ENCODE data around the gene GARRE1. TPM values are rescaled to one million over a fixed set of nuclear protein-coding genes. Genes with fewer than 3 reads are reported as not detected.

GARRE1 gene
- total and polyA plus RNA-seq, 2 of the 4 experiments (the other 2 are of a cell fraction) = 13.8 to 16.9 TPM

- no peak overlapping the region for H2AFZ ChIP-seq (replicated peaks; ENCODE audit: low read length, poor library complexity)
- H3K4me3 ChIP-seq (ENCODE audit: insufficient read depth, low read depth, low read length) = no peak overlapping the region
- H2BK20ac ChIP-seq (ENCODE audit: low read depth, low read length) = 0 out of 2 replicates have a peak overlapping the region, but pooled peaks have one; percentile 13
- H2AK9ac ChIP-seq (replicated peaks; ENCODE audit: low read depth, low read length, poor library complexity) = no peak overlapping the region
- peak overlapping the region in 1 of 2 experiments; percentile 37; a peak in 2 of 4 replicates for H4K8ac ChIP-seq (ENCODE audit: low read depth in 2 of 2, low read length in 2 of 2)
- H2BK5ac ChIP-seq (ENCODE audit: low read depth, low read length, poor library complexity, severe bottlenecking) = peak overlapping the region; percentile 39
- H4K20me1 ChIP-seq (ENCODE audit: insufficient read depth, low read length) = 0 out of 2 replicates have a peak, but pooled peaks cover 5% of the 10 kb centered on the region
- no peak overlapping the region for H3K4me2 ChIP-seq (ENCODE audit: low read depth, low read length)
- intact Hi-C loops (cut with micrococcal nuclease) = no loop called here
- POLR2A ChIA-PET (ENCODE audit: unreplicated experiment) = no interaction called here
- dilution Hi-C loops (cut with HindIII; ENCODE audit: low sequenced_read_pairs, unreplicated experiment) = no loop called here
- CTCF ChIA-PET = interaction anchor here (0.5 to 1.9 kb wide), 2 partner anchors 64 to 81 kb away, joined by 3 to 5 read pairs; no protein-coding TSS in a partner anchor
- no peak overlapping the region for H3K9ac ChIP-seq (ENCODE audit: low read depth, low read length)
- DNase-seq (no peak), ATAC-seq (ENCODE audit: low read depth) (no peak)
- WGBS, 2 experiments (ENCODE audit: extremely low coverage in 2 of 2, insufficient read length in 1 of 2) = no CpG with 5 or more reads among the region's 6 CpGs
- no peak for TF ChIP-seq MXI1 (IDR thresholded peaks at IDR 0.05; ENCODE audit: borderline replicate concordance, low read depth, low read length)
- no peak for TF ChIP-seq BHLHE40 (IDR thresholded peaks at IDR 0.05; ENCODE audit: low read depth, low read length)
- no peak for TF ChIP-seq RFX5 (IDR thresholded peaks at IDR 0.05; ENCODE audit: low read depth, low read length)
- TF ChIP-seq NFE2L2 (IDR thresholded peaks at IDR 0.05; ENCODE audit: low read depth, low read length) = no peak
- TF ChIP-seq POLR2A (IDR thresholded peaks at IDR 0.05; ENCODE audit: low read depth, low read length) = no peak
- no peak for TF ChIP-seq FOS (IDR thresholded peaks at IDR 0.05; ENCODE audit: low read depth, low read length)
- no peak for TF ChIP-seq RCOR1 (IDR thresholded peaks at IDR 0.05; ENCODE audit: insufficient replicate concordance, low read length)
- no peak for TF ChIP-seq SMC3 (IDR thresholded peaks at IDR 0.05; ENCODE audit: low read depth, low read length)
- no peak for TF ChIP-seq RAD21 (IDR thresholded peaks at IDR 0.05; ENCODE audit: low read length)
- TF ChIP-seq USF2 (IDR thresholded peaks at IDR 0.05; ENCODE audit: low read depth, low read length) = no peak
- TF ChIP-seq CEBPB (IDR thresholded peaks at IDR 0.05; ENCODE audit: low read depth, low read length) = no peak
- no peaks in the 10 kb centered on the region for H3K27me3 ChIP-seq (ENCODE audit: control insufficient read depth, insufficient read depth, low read length)
- peaks cover 26% of the 10 kb centered on the region for H3K4me1 ChIP-seq (ENCODE audit: control insufficient read depth, insufficient read depth, low read length)
- peak overlapping the region; percentile 67 for H2AK5ac ChIP-seq (ENCODE audit: low read depth, low read length)
- H3K36me3 ChIP-seq (ENCODE audit: control insufficient read depth, insufficient read depth, low read length) = peaks cover 7% of the 10 kb centered on the region
- H3K4ac ChIP-seq (ENCODE audit: low read depth, low read length) = peak overlapping the region; percentile 45; the same call in 1 of the 2 replicates
- H3K9me1 ChIP-seq (ENCODE audit: insufficient read depth, low read length) = peaks cover 27% of the 10 kb centered on the region
- H3K9me3 ChIP-seq (ENCODE audit: control insufficient read depth, insufficient read depth, low read length) = no peaks in the 10 kb centered on the region
- 0 out of 2 replicates have a peak overlapping the region, but pooled peaks have one; percentile 40 for H3K14ac ChIP-seq (replicated peaks; ENCODE audit: low read depth, low read length)
- no peak overlapping the region for H3K23ac ChIP-seq (ENCODE audit: low read depth, low read length)
- no TSS peak for BruUV-seq (replicated peaks)
- 0 out of 2 replicates have a peak overlapping the region, but pooled peaks have one; percentile 2 for H4K91ac ChIP-seq (ENCODE audit: insufficient read depth, low read depth, low read length)
- peak overlapping the region; percentile 54; the same call in 1 of the 3 replicates for H2BK15ac ChIP-seq (ENCODE audit: low read depth, low read length)
- in situ Hi-C loops (cut with MboI; ENCODE audit: low sequenced_read_pairs) = no loop called here
- H4K5ac ChIP-seq (ENCODE audit: low read depth, low read length) = 0 out of 2 replicates have a peak overlapping the region, but pooled peaks have one; percentile 32
- H3K79me1 ChIP-seq (ENCODE audit: low read depth in 1 of 2, low read length in 2 of 2) = peaks cover 39 to 76% of the 10 kb centered on the region in 2 experiments
- no peak overlapping the region for H3K56ac ChIP-seq (ENCODE audit: extremely low read depth, insufficient read depth, low read length)
- H3K18ac ChIP-seq (ENCODE audit: low read depth, low read length) = no peak overlapping the region
- H3K27ac ChIP-seq (ENCODE audit: insufficient read depth, low read length) = no peak overlapping the region
- 0 out of 2 replicates have a peak overlapping the region, but pooled peaks have one; percentile 3 for H2BK120ac ChIP-seq (ENCODE audit: low read depth, low read length)
These were observed 10.9 kb downstream of the GARRE1 start for GRCh38 chr19:34265221-34265650.

All from IMR-90 (cell line).